LNCaP clone FGC (cell line): ENCODE data around the gene FKBP3.
"Not testable (repeated sequence)": the region's sequence is repeated elsewhere in the genome, so short reads cannot be mapped to it uniquely, and the experiment has no call there.

Experiments used
- DNase-seq: peaks from one replicate; pipeline ENCODE4 v3.0.0-alpha.2; 2011; ENCODE audit warnings: low read depth
- H3K4me3 ChIP-seq: 2 replicates; pipeline ENCODE4 v1.5.1; 2011; ENCODE audit warnings: mild to moderate bottlenecking, low read depth, low read length, control low read depth
- CTCF ChIP-seq: IDR thresholded peaks from 2 replicates; pipeline ENCODE4 v1.5.1; 2012; ENCODE audit warnings: mild to moderate bottlenecking; ENCODE audit not compliant: control insufficient read depth, insufficient read depth; ENCODE audit errors: extremely low read depth

FKBP3 gene

GRCh38 chr14:45082420-45082819 lies 51.9 kb downstream of the FKBP3 start:
- no peak for TF ChIP-seq CTCF
- no peak for DNase-seq
- no peak overlapping the region for H3K4me3 ChIP-seq

- not testable (repeated sequence) for DNase-seq, H3K4me3 ChIP-seq
Measured at GRCh38 chr14:45081096-45081495, 53.2 kb downstream of the FKBP3 start.

GRCh38 chr14:45080416-45080968 lies 53.8 kb downstream of the FKBP3 start:
- not testable (repeated sequence) for DNase-seq, H3K4me3 ChIP-seq

GRCh38 chr14:45078323-45078722 lies 56.0 kb downstream of the FKBP3 start:
- no peak overlapping the region for H3K4me3 ChIP-seq
- DNase-seq = no peak
- TF ChIP-seq CTCF = no peak

- no peak overlapping the region for H3K4me3 ChIP-seq
- no peak for TF ChIP-seq CTCF
- DNase-seq = no peak
Measured at GRCh38 chr14:45073231-45073879, 60.9 kb downstream of the FKBP3 start.

- H3K4me3 ChIP-seq = no peak overlapping the region
- DNase-seq = no peak
- no peak for TF ChIP-seq CTCF
Measured at GRCh38 chr14:45072126-45072525, 62.2 kb downstream of the FKBP3 start.

GRCh38 chr14:45070215-45070614 lies 64.1 kb downstream of the FKBP3 start:
- no peak for TF ChIP-seq CTCF
- H3K4me3 ChIP-seq = no peak overlapping the region
- DNase-seq = no peak

- DNase-seq = no peak
- TF ChIP-seq CTCF = no peak
- no peak overlapping the region for H3K4me3 ChIP-seq
Measured at GRCh38 chr14:45068396-45068795, 65.9 kb downstream of the FKBP3 start.
